GM19463 (cell line): Measurements from ENCODE around the gene ERI3.

Source experiments
- ATAC-seq: cut with Tn5 transposase; IDR thresholded peaks from one replicate; pipeline ENCODE4 v1.9.1; 2021; ENCODE audit warnings: mild to moderate bottlenecking, moderate library complexity; ENCODE audit not compliant: unreplicated experiment

Gene ERI3

DNA sequence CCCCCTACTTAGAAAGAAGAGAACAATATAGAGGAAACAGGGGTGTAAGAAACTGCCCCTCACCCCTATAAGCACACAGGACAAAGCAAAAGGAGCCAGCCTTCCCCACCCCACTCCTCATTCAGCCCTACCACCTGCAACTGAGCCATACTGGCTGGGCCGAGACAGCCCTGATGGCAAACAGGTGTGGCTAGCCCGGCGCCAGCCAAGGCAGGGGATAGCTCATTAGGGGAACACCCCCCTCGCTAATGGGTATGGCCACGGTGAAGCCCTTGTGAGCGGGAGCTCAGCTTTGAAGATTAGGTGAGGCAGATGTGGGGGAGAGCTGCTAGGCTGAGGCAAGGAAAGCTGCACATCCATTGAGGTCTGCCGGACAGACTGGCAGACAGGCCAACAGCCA lies 65.5 kb downstream of the ERI3 start:
- ATAC-seq = no peak

DNA sequence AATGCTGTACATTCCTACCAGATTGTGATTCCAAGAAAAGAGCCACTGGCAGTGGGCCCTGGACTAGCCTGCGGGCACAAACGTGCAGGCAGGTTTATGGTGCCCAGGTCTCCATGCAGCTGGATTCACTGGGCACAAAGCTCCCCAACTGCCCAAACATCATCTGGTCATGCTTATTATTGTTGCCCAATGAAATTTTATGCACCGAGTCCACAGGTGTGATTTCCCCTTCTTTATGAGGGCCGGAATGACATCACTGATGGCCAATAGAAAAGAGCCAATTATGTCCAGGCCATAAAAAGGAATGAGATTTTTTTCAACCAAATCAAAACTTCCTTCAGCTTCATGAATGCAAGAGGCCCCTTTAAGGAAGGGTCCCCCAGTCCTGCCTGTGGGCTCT lies 66.2 kb downstream of the ERI3 start:
- no peak for ATAC-seq

DNA sequence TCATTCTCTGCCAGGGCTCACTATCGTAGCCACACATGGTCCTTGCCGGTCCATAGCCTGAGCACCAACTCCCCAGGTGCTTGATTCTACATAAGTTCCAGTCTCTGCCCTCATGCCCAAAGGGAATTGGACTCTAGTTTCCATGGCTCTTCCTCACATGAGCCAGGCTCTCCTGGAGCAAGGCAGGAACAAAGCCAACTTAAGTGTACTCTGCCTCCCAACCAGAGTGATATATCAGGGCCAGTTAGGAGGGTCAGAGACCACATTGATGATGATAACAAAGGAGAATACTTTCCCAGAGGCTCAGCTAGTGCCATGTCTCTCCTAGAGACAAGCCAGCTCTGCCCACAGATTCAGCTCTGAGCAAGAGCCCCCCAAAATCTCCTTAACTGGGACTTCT lies 70.9 kb downstream of the ERI3 start:
- ATAC-seq = no peak

DNA sequence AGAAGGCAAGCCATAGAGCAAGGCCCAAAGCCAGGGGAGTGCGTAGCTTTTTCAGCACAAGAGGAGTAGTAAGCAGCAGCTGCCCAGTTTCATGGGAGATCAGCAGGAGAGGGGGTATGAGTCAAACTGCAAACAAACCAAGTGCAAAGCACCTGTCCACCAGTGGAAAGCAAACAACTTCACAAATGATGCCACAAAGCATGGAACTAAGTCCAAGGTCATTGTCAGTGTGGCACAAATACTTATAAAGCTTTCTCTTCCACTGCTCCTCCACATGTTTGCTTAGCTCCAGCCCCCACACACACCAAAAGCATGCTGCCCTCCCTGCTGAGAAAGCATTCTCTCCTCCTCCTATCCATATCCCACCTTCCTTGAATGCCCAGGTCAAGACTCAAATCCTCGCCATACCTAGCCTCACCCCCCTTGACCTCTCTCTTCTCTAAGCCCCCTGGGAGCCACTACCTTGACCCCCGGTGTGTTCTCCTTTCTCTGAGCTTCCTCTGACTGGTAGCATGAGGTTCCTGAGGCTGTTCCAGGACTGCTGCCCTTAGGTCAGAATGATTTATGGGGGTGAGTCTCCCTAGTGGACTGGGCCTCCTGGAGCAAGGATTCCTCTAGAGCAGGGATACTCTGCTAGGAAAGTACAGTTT lies 71.4 kb downstream of the ERI3 start:
- ATAC-seq = no peak

- ATAC-seq = no peak
These were observed 72.2 kb downstream of the ERI3 start for GRCh38 chr1:44282704-44283426.

DNA sequence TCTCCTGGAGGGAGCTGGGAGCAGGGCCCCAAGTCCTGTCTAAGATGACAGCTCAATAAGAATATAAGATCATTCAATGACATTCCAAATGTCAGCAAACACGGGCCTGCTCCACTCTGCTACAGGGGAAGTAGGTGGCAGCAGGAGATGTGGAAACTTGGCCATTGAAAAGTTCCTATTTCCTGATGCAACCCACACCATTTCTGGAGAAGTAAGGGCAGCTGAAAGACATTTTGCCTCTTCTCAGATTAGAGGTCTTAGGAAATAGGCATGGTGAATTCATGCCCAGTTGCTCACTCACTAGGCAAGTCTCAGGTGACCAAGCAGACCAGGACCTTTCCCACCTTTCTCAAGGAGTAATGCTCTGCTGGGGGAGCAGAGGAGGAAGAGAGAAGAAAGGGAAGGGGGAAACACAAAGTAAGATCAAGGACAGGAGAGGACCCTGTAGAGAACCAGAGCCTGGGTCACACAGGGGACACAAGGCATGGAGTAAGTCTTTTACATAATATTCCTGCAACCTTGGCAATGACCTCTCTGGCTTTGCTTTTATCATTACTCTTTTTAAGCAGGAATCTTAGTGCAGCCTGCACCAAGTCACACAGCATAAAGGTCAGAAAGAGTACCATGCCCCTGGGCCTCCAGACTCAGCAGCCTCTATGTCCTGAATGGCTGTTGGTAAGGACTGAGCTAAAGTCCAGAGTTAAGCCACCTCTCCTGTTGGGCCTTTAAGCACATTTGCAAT lies 72.9 kb downstream of the ERI3 start:
- ATAC-seq = no peak

DNA sequence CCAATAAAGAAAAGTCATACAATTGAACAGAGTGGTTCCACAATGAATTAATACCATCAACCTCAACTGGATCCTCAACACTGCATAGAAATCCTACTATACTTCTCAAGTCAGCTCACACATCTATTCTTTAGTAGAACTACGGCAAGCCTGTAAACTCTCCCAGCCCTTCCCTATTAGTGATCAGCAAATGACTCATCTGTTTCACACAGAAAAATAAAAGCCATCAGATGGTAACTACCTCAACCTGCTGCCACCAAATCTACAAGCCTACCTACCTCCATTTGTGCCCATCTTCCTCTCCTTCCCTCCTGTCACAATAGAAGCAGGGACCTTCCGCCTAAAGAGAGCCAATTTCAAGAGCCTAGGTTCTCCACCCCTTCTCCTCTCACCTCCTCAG lies 78.2 kb downstream of the ERI3 start:
- ATAC-seq = no peak

GRCh38 chr1:44275991-44276405 lies 79.1 kb downstream of the ERI3 start:
- ATAC-seq = no peak

GRCh38 chr1:44275296-44275962 lies 79.6 kb downstream of the ERI3 start:
- no peak for ATAC-seq

DNA sequence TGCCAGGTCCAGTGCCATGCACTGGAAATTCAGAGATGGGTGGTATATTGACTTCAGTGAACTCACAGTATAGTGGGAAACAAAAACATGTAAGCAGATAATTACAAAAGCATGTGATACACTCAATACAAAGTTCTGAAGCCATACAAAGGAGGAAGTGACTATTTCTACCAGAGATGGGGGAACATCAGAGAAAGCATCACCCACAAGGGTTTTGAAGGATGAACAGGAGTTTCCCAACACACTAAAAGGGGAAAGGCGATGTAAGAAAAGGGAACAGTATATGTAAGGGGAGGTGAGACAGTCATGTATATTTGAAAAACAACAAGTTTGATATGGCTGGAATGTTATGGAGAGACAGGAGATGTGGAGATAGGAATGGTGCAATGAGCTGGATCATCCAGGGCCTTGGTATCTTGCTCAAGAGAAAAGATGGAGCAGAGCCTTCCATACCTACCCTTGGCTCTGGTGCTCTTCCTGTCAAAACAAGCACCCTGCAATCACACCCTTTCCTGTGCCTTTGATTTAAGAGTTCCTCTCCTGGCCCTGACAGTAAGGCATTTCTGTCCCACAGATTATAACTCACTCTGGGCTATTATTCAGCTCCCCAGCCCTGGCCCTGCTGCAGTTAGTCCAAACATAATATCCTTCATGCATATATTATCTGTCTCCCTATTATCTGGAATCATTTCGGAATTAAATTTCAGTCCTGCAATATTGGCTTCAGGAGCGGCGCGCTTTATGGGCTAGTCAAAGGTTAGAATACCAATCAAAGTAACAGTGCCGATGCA lies 81.3 kb downstream of the ERI3 start:
- ATAC-seq = no peak

- ATAC-seq = no peak
These were observed 82.1 kb downstream of the ERI3 start for GRCh38 chr1:44272992-44273391.

DNA sequence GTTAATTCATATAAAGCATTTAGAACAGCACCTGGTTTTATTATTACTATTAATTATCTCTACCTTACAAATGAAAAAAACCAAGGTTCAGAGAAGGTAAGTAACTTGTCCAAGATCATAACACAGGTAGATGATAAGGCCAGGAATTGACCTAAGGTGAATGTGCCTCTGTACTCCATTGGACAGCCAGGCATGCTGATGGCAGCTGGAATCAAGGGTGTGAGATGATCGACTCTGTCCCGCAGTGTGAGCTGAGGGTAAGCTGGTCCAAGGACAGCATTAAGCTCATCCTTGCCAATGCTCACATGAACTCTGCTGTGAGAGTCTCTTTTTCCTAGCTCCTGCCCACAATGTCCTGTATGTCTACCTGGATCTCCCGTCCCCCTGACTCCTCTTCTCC lies 83.4 kb downstream of the ERI3 start:
- no peak for ATAC-seq

GRCh38 chr1:44270686-44271628 lies 84.1 kb downstream of the ERI3 start:
- no peak for ATAC-seq

- ATAC-seq = no peak
These were observed 87.0 kb downstream of the ERI3 start for GRCh38 chr1:44268054-44268453.

DNA sequence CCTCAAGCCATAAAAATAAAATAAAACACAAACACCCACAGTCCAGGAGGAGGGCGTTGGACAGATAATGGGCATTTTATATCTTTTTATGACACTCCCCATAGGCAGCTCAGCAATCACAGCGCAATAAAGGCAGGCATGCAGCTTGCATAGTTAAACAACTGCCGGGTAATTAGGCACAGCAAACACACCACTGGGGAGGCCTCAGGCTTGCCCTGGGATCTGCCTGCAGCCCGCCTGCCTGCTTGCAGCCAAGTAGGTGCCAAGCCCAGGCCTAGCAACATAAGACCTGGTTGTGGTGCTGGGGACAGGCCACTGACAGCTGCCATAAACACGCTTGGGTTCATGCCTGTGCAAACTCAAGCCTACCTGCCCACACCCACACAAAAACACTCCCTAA lies 87.6 kb downstream of the ERI3 start:
- ATAC-seq = no peak

- ATAC-seq = no peak
These were observed 88.4 kb downstream of the ERI3 start for GRCh38 chr1:44266400-44267344.

- ATAC-seq = no peak
These were observed 89.2 kb downstream of the ERI3 start for GRCh38 chr1:44265656-44266358.

DNA sequence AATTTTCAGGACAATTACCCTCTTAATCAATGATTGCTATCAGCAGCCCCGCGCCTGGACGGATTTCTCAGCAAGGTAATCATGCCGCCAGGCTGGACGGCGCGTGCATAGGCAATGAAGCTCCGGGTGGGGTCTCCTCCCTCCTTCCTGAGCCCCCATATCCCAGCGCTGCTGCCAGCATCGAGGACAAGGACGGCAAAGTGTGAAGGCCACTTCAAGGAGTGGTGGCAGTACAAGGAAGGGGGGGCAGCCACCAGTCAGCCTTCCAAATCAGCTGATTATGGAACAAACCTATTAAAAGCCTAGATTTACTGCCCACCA lies 90.6 kb downstream of the ERI3 start:
- ATAC-seq = no peak
